Kidney (tissue), 14 donors: ENCODE results near the gene ITIH1. TPM values are rescaled to one million over a fixed set of nuclear protein-coding genes. Genes with fewer than 3 reads are reported as not detected.

ENCODE experiments used
- DNase-seq, 5 donors: peaks; one replicate each; pipeline ENCODE4 v3.0.0-alpha.2; 2013 to 2020
- FAIRE-seq: peaks from 2 replicates; lab custom pipeline; 2012; peaks lifted over from hg19 to GRCh38; lab: Jason Lieb, UNC
- H3K27ac ChIP-seq, 2 donors: one replicate each; pipeline ENCODE4 v1.7.0; 2013; ENCODE audit warnings: low read depth in 2 of 2, low read length in 2 of 2, inconsistent platforms in 1 of 2
- H3K27me3 ChIP-seq: one replicate; pipeline ENCODE4 v1.7.1; 2013; ENCODE audit warnings: low read length, inconsistent platforms; ENCODE audit not compliant: control insufficient read depth, insufficient read depth
- H3K36me3 ChIP-seq, 3 donors: one replicate each; pipeline versions ENCODE4 v1.7.0 to v1.7.1; 2013; ENCODE audit warnings: low read length in 3 of 3, control low read depth in 1 of 3, inconsistent platforms in 1 of 3; ENCODE audit not compliant: insufficient read depth in 3 of 3, control insufficient read depth in 2 of 3
- H3K4me1 ChIP-seq, 3 donors: one replicate each; pipeline versions ENCODE4 v1.7.0 to v1.7.1; 2013; ENCODE audit warnings: low read length in 3 of 3, inconsistent platforms in 1 of 3, low read depth in 1 of 3; ENCODE audit not compliant: control insufficient read depth in 2 of 3, insufficient read depth in 2 of 3
- H3K4me3 ChIP-seq, 3 donors: one replicate each; pipeline versions ENCODE4 v1.7.0 to v1.8.1; 2013; ENCODE audit warnings: low read length in 3 of 3, control low read depth in 1 of 3, inconsistent platforms in 1 of 3
- H3K9ac ChIP-seq, 3 donors: one replicate each; pipeline versions ENCODE4 v1.7.0 to v1.7.1; 2013; ENCODE audit warnings: low read length in 3 of 3, control low read depth in 1 of 3, inconsistent platforms in 1 of 3
- H3K9me3 ChIP-seq, 3 donors: one replicate each; pipeline versions ENCODE4 v1.7.0 to v1.7.1; 2013; ENCODE audit warnings: low read length in 3 of 3, control low read depth in 1 of 3, inconsistent platforms in 1 of 3; ENCODE audit not compliant: control insufficient read depth in 2 of 3, insufficient read depth in 1 of 3
- CTCF ChIP-seq: IDR thresholded peaks from 3 replicates; pipeline ENCODE4 v1.5.1; 2012; ENCODE audit warnings: mild to moderate bottlenecking, moderate library complexity, borderline replicate concordance; ENCODE audit not compliant: insufficient read depth; ENCODE audit errors: extremely low read depth
- intact Hi-C: fragments of 100-400 bp; cut with DNase I; formaldehyde crosslinking; loops from one replicate; pipeline ENCODE4 v1.11.1; 2022
- polyA plus RNA-seq: library from polyadenylated mRNA; stranded (reverse); fragments of 350-450 nt; fragmentation: Illumina TruSeq; extraction: RNeasy Lipid Tissue Mini Kit (QIAGEN cat#74804); gene quantifications from one replicate; pipeline ENCODE4 v1.2.3, GENCODE V29; 2014; ENCODE audit warnings: low read depth, low replicate concordance; ENCODE audit not compliant: insufficient read depth
- total RNA-seq: library from RNA; stranded (reverse); fragmentation: NEBNext Ultra II Directional; extraction: Animal tissue kit (Norgen Biotek cat#: 25700); gene quantifications from one replicate; pipeline ENCODE4 v1.2.1, GENCODE V29; 2021
- donor health status: control.
- donor health status: control.
- donor health status: control.
- donor health status: control.
- donor health status: control.
- donor health status: DM: yes; HTN: yes; CAD: no.
- donor health status: Normal renal cell carcinoma (clear cell type).

The ITIH1 gene
- total and polyA plus RNA-seq, 2 donors from 2014 or later: 0.22 TPM; not detected in 1

- intact Hi-C loops: no loop called here
- FAIRE-seq: no peak
- no peaks in the 10 kb centered on the region for H3K9me3 ChIP-seq
- H3K9ac ChIP-seq: no peak overlapping the region
- no peak for TF ChIP-seq CTCF
- no peaks in the 10 kb centered on the region for H3K27me3 ChIP-seq
- no peak for DNase-seq
- H3K36me3 ChIP-seq: peaks cover 5 to 35% (median 23%) of the 10 kb centered on the region in 3 donors
- no peaks in the 10 kb centered on the region for H3K4me1 ChIP-seq
- no peak overlapping the region for H3K4me3 ChIP-seq
- no peak overlapping the region for H3K27ac ChIP-seq
These were observed 25.2 kb upstream of the ITIH1 start for GRCh38 chr3:52752045-52752660.

- H3K27ac ChIP-seq: no peak overlapping the region
- no peak for TF ChIP-seq CTCF
- FAIRE-seq (no peak), DNase-seq (no peak)
- intact Hi-C loops: no loop called here
- no peaks in the 10 kb centered on the region for H3K4me1 ChIP-seq
- no peak overlapping the region for H3K4me3 ChIP-seq
- no peak overlapping the region for H3K9ac ChIP-seq
- H3K9me3 ChIP-seq: no peaks in the 10 kb centered on the region
- no peaks in the 10 kb centered on the region for H3K27me3 ChIP-seq
- H3K36me3 ChIP-seq: peaks cover 10 to 34% (median 18%) of the 10 kb centered on the region in 3 donors
These were observed 23.0 kb upstream of the ITIH1 start for GRCh38 chr3:52754373-52754772.

- Histone ChIP-seq H3K9ac (no peak overlapping the region), H3K4me3 (no peak overlapping the region), H3K27me3 (no peaks in the 10 kb centered on the region), H3K9me3 (no peaks in the 10 kb centered on the region), H3K36me3 (peaks cover 8 to 29% (median 17%) of the 10 kb centered on the region in 3 donors), H3K27ac (no peak overlapping the region), H3K4me1 (no peaks in the 10 kb centered on the region)
- FAIRE-seq (no peak), DNase-seq (no peak)
- no peak for TF ChIP-seq CTCF
- intact Hi-C loops: no loop called here
These were observed 21.3 kb upstream of the ITIH1 start for GRCh38 chr3:52756141-52756540.

- intact Hi-C loops: no loop called here
- no peaks in the 10 kb centered on the region for H3K27me3 ChIP-seq
- DNase-seq (no peak), FAIRE-seq (no peak)
- peaks cover 11 to 35% (median 17%) of the 10 kb centered on the region in 3 donors for H3K36me3 ChIP-seq
- H3K4me3 ChIP-seq: no peak overlapping the region
- no peaks in the 10 kb centered on the region for H3K4me1 ChIP-seq
- no peak for TF ChIP-seq CTCF
- no peak overlapping the region for H3K9ac ChIP-seq
- no peaks in the 10 kb centered on the region for H3K9me3 ChIP-seq
- no peak overlapping the region for H3K27ac ChIP-seq
These were observed 13.9 kb upstream of the ITIH1 start for GRCh38 chr3:52763466-52763865.
